ENCODE results near the gene CCDC92.

Gene CCDC92

GRCh38 chr12:123907726-123908476 is 64.7 kb downstream of the CCDC92 start:
- TF ChIP-seq TAF1 (IDR thresholded peaks at IDR 0.05; ENCODE audit: borderline replicate concordance, insufficient read depth, low read length) = no peak
- no peak for TF ChIP-seq FOXP2 (optimal IDR thresholded peaks at IDR 0.05; ENCODE audit: borderline replicate concordance, extremely low read depth, extremely low read length, insufficient read depth)
- no peak for TF ChIP-seq REST (IDR thresholded peaks at IDR 0.05; ENCODE audit: insufficient read depth in 1 of 2, low read depth in 2 of 2, low read length in 2 of 2)
- no peak for TF ChIP-seq SIN3A (IDR thresholded peaks at IDR 0.05; ENCODE audit: borderline replicate concordance, insufficient read depth, low read length)
- no peak for TF ChIP-seq POLR2AphosphoS5 (IDR thresholded peaks at IDR 0.05; ENCODE audit: low read depth, low read length)

- TF ChIP-seq SIN3A (IDR thresholded peaks at IDR 0.05; ENCODE audit: borderline replicate concordance, insufficient read depth, low read length) (no peak), POLR2AphosphoS5 (IDR thresholded peaks at IDR 0.05; ENCODE audit: low read depth, low read length) (no peak), TAF1 (IDR thresholded peaks at IDR 0.05; ENCODE audit: borderline replicate concordance, insufficient read depth, low read length) (no peak), REST (IDR thresholded peaks at IDR 0.05; ENCODE audit: insufficient read depth in 1 of 2, low read depth in 2 of 2, low read length in 2 of 2) (no peak)
Observed at GRCh38 chr12:123906711-123907420, 65.8 kb downstream of the CCDC92 start.

GRCh38 chr12:123905319-123905925 is 67.2 kb downstream of the CCDC92 start:
- TF ChIP-seq SIN3A (IDR thresholded peaks at IDR 0.05; ENCODE audit: borderline replicate concordance, insufficient read depth, low read length) = no peak
- TF ChIP-seq REST (IDR thresholded peaks at IDR 0.05; ENCODE audit: insufficient read depth in 1 of 2, low read depth in 2 of 2, low read length in 2 of 2) = no peak
- TF ChIP-seq POLR2AphosphoS5 (IDR thresholded peaks at IDR 0.05; ENCODE audit: low read depth, low read length) = no peak
- no peak for TF ChIP-seq FOXP2 (optimal IDR thresholded peaks at IDR 0.05; ENCODE audit: borderline replicate concordance, extremely low read depth, extremely low read length, insufficient read depth)
- TF ChIP-seq TAF1 (IDR thresholded peaks at IDR 0.05; ENCODE audit: borderline replicate concordance, insufficient read depth, low read length) = no peak

GRCh38 chr12:123903301-123904065 is 69.1 kb downstream of the CCDC92 start:
- no peak for TF ChIP-seq SIN3A (IDR thresholded peaks at IDR 0.05; ENCODE audit: borderline replicate concordance, insufficient read depth, low read length)

GRCh38 chr12:123902821-123903220 is 69.8 kb downstream of the CCDC92 start:
- TF ChIP-seq REST (IDR thresholded peaks at IDR 0.05; ENCODE audit: insufficient read depth in 1 of 2, low read depth in 2 of 2, low read length in 2 of 2) = no peak

All from PFSK-1 (cell line).